Measurements from ENCODE around the gene UGCG. TPM values are rescaled to one million over a fixed set of nuclear protein-coding genes. Genes with fewer than 3 reads are reported as not detected.

UGCG gene
- total and polyA plus RNA-seq, 2 of the 8 experiments (the other 6 are each of a cell fraction or from before 2014, with no cell fraction given): 14.9 to 34.0 TPM

- Histone ChIP-seq H3K27ac (ENCODE audit: low read depth, low read length) (no peak overlapping the region), H2BK15ac (ENCODE audit: low read length) (no peak overlapping the region), H3K14ac (ENCODE audit: insufficient read length) (no peak overlapping the region), H2BK120ac (replicated peaks; ENCODE audit: low read depth, low read length) (no peak overlapping the region), H3K4me1 (replicated peaks in 1 of 4; ENCODE audit: control insufficient read depth in 3 of 4, insufficient read depth in 4 of 4, low read length in 3 of 4) (no peaks in the 10 kb centered on the region), H3K79me2 (ENCODE audit: control insufficient read depth in 1 of 2, insufficient read depth in 2 of 2, low read length in 2 of 2) (no peaks in the 10 kb centered on the region), H2BK5ac (ENCODE audit: low read depth, low read length) (no peak overlapping the region), H3K36me3 (ENCODE audit: control insufficient read depth in 2 of 4, insufficient read depth in 4 of 4, low read length in 3 of 4) (no peaks in the 10 kb centered on the region), H3K4ac (replicated peaks; ENCODE audit: insufficient read length, low read depth, low read length) (no peak overlapping the region), H3K18ac (ENCODE audit: extremely low read depth, low read length) (no peak overlapping the region), H2AFZ (ENCODE audit: low read length) (no peak overlapping the region), H4K91ac (replicated peaks; ENCODE audit: insufficient read length, low read length) (no peak overlapping the region), H3K9me3 (ENCODE audit: insufficient read depth in 2 of 2, low read depth in 1 of 2, low read length in 1 of 2) (no peaks in the 10 kb centered on the region), H3K4me2 (ENCODE audit: insufficient read depth in 1 of 2, low read depth in 2 of 2, low read length in 2 of 2) (no peak overlapping the region), H2BK12ac (ENCODE audit: low read depth, low read length) (no peak overlapping the region), H3K23ac (ENCODE audit: insufficient read length) (no peak overlapping the region), H3K4me3 (ENCODE audit: extremely low read depth in 1 of 4, insufficient read depth in 2 of 4, low read depth in 3 of 4, low read length in 4 of 4) (no peak overlapping the region), H4K5ac (ENCODE audit: insufficient read length, low read depth, low read length) (no peak overlapping the region), H3K27me3 (replicated peaks in 1 of 4; ENCODE audit: control insufficient read depth in 3 of 4, extremely low read depth in 1 of 4, insufficient read depth in 3 of 4, low read length in 3 of 4) (no peaks in the 10 kb centered on the region), H4K20me1 (replicated peaks in 1 of 2; ENCODE audit: control insufficient read depth in 1 of 2, insufficient read depth in 2 of 2, low read length in 2 of 2) (no peaks in the 10 kb centered on the region), H3K56ac (replicated peaks; ENCODE audit: insufficient read length, low read depth, low read length) (no peak overlapping the region), H2BK20ac (ENCODE audit: low read length) (no peak overlapping the region), H4K8ac (ENCODE audit: extremely low read depth, insufficient read depth, low read length) (no peak overlapping the region), H3K9ac (replicated peaks in 1 of 4; ENCODE audit: extremely low read depth in 1 of 4, low read depth in 3 of 4, low read length in 3 of 4) (no peak overlapping the region), H3K79me1 (ENCODE audit: low read depth, low read length) (no peaks in the 10 kb centered on the region), H2AK5ac (ENCODE audit: low read depth, low read length) (no peak overlapping the region), H3K23me2 (ENCODE audit: low read depth, low read length) (no peaks in the 10 kb centered on the region)
- ChIA-PET POLR2A (ENCODE audit: partially characterized antibody) (no interaction called here), CTCF (ENCODE audit: partially characterized antibody) (no interaction called here)
- TF ChIP-seq SUZ12 (IDR thresholded peaks at IDR 0.05; ENCODE audit: low read length) (no peak), GABPA (IDR thresholded peaks at IDR 0.05; ENCODE audit: borderline replicate concordance, insufficient read depth, low read length) (no peak), EGR1 (IDR thresholded peaks at IDR 0.05; ENCODE audit: borderline replicate concordance, low read depth, low read length) (no peak), CHD2 (IDR thresholded peaks at IDR 0.05; ENCODE audit: low read length) (no peak), NRF1 (IDR thresholded peaks at IDR 0.05; ENCODE audit: low read depth, low read length) (no peak)
- FAIRE-seq (no peak), DNase-seq (ENCODE audit: low read depth in 1 of 2, low spot score in 2 of 2) (no peak)
- 92% methylated on average over 4 of the region's 4 CpGs; no CpG with 5 or more reads in 1 of the 2 experiments for WGBS, 2 experiments (ENCODE audit: extremely low coverage in 1 of 2, insufficient coverage in 1 of 2, insufficient read length in 1 of 2, insufficient replicate concordance in 2 of 2, low coverage in 1 of 2, low lambda C conversion rate in 2 of 2, missing lambda C conversion rate in 1 of 2)
Measured at GRCh38 chr9:111854799-111855198, 41.8 kb upstream of the UGCG start.

Data from H1 (cell line).